GM18502 (cell line): Measurements from ENCODE around the gene DMD.
"Not testable (repeated sequence)": the region's sequence is repeated elsewhere in the genome, so short reads cannot be mapped to it uniquely, and the experiment has no call there.

Experiments used
- ATAC-seq: cut with Tn5 transposase; IDR thresholded peaks from one replicate; pipeline ENCODE4 v1.9.1; 2021; ENCODE audit warnings: mild to moderate bottlenecking; ENCODE audit not compliant: unreplicated experiment, poor library complexity

The DMD gene

GRCh38 chrX:31508338-31508737 lies 1703.0 kb downstream of the DMD start:
- no peak for ATAC-seq

- no peak for ATAC-seq
Measured at GRCh38 chrX:31506928-31507327, 1704.4 kb downstream of the DMD start.

GRCh38 chrX:31506360-31506759 lies 1705.0 kb downstream of the DMD start:
- ATAC-seq, result no peak

DNA sequence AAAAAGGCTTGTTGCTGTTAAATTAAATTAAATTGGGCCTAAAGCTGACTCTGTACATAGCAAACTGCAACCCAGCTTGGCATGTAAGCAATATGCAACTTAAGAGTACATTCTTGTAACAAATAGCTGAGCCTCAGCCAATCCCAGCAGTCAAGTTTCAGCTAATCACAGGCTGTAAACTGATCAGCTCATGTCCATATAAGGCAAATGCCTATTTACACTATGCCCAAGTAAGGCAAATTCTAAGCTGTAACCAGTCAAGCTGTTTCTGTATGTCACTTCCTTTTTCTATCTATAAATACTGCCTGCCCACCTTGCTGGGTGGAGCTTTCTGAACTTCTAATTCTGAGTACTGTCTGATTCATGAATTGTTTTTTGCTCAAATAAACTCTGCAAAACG lies 1710.4 kb downstream of the DMD start:
- peak; percentile 74 for ATAC-seq

DNA sequence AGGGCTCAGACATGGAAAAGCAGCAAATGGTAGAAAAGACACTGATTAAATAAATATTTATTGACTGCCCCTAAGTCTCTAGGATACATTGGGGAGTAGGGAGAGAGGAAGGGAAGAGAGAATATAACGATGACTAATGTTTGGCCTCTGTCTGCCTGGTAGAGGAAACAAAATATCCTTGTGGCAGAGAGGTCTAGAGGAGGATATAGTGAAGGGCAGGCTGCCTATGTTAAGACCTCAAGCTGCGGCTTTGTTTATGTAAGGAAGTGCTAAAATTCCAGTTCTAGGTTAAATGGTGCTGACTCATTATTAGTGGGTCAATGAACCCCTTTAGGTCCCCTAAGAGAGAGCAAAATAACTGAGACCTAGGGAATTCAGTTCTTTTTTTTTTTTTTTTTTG lies 1712.2 kb downstream of the DMD start:
- no peak for ATAC-seq

DNA sequence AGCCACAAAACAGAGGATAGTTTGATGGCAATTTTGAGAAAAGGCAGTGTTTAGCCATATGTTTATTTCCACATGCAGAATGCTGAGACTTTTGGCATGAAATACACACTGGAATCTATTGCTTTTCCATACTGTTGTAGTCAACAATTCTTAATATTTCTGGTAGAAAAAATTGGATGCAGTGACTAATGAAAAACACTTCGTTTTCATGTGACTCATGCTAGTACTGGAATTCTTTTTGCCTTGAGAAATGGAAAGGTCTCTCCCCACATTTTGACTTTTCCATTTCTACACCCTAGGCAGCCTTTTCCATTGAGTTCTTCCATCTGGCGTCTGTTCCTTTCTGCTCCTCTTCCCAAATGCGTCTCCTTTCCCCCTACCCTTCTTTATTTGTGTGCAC lies 1714.3 kb downstream of the DMD start:
- ATAC-seq, result no peak

DNA sequence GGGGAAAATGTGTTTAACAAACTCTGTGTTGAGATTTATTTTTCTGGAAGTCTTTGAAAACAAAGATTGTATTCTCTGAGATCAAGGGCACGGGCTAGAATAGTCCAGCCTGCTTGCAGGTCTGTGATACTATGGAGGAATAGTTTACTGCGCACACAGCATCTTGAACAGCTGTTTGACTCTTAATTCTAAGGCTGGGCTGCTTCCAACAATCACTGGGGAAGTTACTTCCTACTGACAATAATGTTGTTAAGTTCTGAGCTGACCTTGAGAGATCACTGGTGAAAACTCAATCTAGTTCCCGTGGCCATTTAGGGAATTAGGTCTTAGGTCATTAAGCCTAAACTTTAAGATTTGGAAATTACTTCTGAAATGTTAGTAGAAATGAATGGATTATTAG lies 1723.4 kb downstream of the DMD start:
- no peak for ATAC-seq

DNA sequence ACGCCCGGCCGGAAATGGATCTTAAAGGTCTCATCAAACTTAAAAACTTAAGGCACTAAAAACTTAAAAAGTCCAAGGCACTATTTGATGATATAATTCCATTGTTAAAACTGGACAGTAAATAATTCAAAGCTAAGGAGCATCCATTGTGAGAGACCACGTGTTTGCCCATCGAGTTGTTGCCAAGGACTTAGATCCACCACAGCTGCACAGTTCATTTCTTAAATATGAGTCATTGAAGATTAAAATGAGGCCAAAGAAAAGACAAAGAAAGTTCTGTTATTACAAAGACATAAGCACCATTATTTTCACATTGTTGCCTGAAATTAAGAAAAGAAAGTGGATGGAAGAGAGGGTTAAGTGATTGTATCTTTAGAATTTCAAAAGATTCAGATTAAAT lies 1728.0 kb downstream of the DMD start:
- ATAC-seq, result no peak

- no peak for ATAC-seq
Measured at GRCh38 chrX:31480696-31481095, 1730.7 kb downstream of the DMD start.

DNA sequence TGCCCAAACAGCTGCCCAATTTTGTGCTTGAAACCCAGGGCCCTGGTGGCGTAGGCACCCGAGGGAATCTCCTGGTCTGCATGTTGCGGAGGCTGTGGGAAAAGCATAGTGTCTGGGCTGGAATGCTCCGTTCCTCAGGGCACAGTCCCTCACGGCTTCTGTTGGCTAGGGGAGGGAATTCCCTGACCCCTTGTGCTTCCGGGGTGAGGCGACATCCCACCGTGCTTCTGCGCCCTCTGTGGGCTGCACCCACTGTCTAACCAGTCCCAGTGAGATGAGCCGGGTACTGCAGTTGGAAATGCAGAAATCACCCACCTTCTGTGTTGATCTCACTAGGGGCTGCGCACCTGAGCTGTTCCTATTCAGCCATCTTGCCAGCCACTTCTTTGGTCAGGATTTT lies 1740.1 kb downstream of the DMD start:
- ATAC-seq, result no peak

DNA sequence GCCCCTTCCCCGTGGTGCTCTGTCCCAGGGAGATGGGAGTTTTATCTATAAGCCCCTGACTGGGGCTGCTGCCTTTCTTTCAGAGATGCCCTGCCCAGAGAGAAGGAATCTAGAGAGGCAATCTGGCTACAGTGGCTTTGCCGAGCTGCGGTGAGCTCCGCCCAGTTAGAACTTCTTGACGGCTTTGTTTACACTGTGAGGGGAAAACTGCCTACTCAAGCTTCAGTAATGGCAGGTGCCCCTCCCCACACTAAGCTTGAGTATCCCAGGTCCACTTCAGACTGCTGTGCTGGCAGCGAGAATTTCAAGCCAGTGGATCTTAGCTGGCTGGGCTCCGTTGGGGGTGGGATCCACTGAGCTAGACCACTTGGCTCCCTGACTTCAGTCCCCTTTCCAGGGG lies 1740.6 kb downstream of the DMD start:
- not testable (repeated sequence) for ATAC-seq

- ATAC-seq, result no peak
Measured at GRCh38 chrX:31464306-31464915, 1746.9 kb downstream of the DMD start.

GRCh38 chrX:31461266-31461665 lies 1750.1 kb downstream of the DMD start:
- ATAC-seq, result no peak

DNA sequence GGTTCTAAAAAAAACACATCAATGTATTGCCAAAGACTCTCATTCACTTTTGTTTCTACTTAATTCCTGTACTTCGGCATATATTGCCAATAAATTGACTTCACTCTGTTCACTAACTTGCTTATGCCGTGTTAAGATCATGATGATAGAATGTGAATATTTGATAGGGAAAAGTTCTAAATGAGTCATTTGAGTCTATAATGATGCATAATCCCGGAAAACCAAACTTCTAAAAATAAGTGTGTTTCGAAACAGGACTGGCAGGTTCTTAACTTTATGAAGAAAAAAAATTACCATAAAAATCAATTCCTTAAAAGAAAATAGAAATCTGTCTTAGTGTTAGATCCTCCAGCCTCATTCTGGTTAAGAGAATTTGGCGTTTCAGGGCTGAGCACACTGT lies 1752.0 kb downstream of the DMD start:
- no peak for ATAC-seq

- no peak for ATAC-seq
Measured at GRCh38 chrX:31449965-31450364, 1761.4 kb downstream of the DMD start.

GRCh38 chrX:31449081-31449480 lies 1762.3 kb downstream of the DMD start:
- no peak for ATAC-seq

GRCh38 chrX:31445542-31445941 lies 1765.8 kb downstream of the DMD start:
- ATAC-seq, result no peak

GRCh38 chrX:31443654-31444053 lies 1767.7 kb downstream of the DMD start:
- ATAC-seq, result no peak

- no peak for ATAC-seq
Measured at GRCh38 chrX:31440546-31440945, 1770.8 kb downstream of the DMD start.

- no peak for ATAC-seq
Measured at GRCh38 chrX:31436424-31436823, 1774.9 kb downstream of the DMD start.

DNA sequence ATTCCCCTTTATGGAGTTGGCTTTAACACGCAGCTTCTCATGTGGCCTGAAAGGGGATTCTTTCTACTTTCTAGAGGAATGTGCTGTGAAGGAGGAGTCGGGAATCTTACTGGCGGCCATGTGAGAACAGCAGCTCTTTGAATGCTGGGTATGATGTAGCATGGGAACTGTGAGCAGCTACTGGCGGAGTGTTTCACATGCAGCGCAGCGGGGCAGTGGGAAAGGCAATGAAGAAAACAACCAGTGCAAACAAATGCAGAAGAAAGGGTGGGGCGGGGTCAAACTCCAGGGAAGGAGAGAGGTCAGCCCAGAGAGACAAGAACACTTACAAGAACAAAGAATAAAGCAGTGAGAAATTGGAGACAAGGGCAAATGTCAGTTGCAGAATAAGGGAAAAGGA lies 1775.8 kb downstream of the DMD start:
- ATAC-seq, result no peak

DNA sequence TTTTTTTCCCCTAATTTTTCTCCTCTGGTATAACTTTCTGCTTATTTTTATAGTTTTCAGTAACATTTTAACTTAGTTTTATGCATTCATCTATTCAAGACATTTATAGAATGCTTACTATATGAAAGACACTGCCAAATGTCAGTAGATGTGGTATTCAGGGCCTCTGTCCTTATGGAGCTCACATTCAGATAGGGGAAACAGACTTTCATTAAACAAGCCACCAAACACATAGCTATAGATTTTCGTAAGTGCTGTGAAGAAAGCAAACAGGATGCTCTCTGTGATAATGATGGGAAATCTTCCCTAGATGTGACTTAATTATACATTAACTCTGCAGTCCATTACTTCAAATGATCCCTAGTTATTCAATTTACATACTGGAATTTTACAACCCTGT lies 1777.5 kb downstream of the DMD start:
- ATAC-seq, result no peak

DNA sequence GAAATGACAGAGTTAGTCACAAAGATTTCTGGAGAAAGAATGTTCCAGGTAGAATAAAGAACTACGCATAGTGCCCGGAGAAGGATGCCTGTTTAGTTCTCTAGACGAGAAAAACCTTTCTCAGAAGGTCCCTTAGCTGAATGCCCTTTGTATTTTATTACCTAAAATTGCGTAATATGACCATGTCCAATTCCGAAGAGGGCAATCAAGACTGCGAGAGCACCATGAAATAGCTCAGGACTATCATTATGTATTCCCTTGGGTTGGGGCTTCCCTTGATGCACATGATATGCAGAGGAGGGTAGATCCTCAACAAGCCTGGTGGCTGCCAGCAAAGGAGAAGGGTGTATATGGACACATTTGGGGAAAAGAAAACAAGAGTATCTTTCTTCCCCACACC lies 1781.4 kb downstream of the DMD start:
- ATAC-seq, result no peak
